Measurements from ENCODE around the gene ANKRD35.

DNA sequence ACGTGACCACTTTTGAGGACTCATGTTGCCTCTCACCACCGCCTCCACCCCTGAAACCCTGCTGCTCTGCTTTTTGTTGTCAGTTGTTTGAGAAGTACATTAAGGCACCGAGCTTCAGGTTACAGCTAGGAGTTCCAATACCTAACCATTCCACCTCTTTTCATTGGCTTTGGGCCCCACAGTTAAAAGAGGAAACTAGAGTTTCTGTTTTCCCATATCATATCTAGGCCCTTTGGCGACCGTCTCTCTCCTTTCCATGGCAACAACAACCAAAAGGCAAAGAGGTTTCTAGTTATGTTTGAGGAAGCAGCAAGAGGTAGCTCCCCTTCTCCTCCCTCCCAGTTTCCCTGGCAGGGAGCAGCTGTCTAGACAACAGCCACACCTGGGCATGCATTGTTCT, 5.9 kb downstream of the ANKRD35 start:
- TF ChIP-seq, protein P1, sequence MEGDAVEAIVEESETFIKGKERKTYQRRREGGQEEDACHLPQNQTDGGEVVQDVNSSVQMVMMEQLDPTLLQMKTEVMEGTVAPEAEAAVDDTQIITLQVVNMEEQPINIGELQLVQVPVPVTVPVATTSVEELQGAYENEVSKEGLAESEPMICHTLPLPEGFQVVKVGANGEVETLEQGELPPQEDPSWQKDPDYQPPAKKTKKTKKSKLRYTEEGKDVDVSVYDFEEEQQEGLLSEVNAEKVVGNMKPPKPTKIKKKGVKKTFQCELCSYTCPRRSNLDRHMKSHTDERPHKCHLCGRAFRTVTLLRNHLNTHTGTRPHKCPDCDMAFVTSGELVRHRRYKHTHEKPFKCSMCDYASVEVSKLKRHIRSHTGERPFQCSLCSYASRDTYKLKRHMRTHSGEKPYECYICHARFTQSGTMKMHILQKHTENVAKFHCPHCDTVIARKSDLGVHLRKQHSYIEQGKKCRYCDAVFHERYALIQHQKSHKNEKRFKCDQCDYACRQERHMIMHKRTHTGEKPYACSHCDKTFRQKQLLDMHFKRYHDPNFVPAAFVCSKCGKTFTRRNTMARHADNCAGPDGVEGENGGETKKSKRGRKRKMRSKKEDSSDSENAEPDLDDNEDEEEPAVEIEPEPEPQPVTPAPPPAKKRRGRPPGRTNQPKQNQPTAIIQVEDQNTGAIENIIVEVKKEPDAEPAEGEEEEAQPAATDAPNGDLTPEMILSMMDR (IDR thresholded peaks at IDR 0.05; ENCODE audit: insufficient read depth, low read depth, low read length): no peak
- TF ChIP-seq EZH2 (IDR thresholded peaks at IDR 0.05; ENCODE audit: insufficient read depth, low read length): no peak
